ENCODE measurements around the gene TBC1D7. TPM values are rescaled to one million over a fixed set of nuclear protein-coding genes. Genes with fewer than 3 reads are reported as not detected.

TBC1D7 gene
- total RNA-seq, 1 experiment from 2014 or later, result 13.7 TPM

DNA sequence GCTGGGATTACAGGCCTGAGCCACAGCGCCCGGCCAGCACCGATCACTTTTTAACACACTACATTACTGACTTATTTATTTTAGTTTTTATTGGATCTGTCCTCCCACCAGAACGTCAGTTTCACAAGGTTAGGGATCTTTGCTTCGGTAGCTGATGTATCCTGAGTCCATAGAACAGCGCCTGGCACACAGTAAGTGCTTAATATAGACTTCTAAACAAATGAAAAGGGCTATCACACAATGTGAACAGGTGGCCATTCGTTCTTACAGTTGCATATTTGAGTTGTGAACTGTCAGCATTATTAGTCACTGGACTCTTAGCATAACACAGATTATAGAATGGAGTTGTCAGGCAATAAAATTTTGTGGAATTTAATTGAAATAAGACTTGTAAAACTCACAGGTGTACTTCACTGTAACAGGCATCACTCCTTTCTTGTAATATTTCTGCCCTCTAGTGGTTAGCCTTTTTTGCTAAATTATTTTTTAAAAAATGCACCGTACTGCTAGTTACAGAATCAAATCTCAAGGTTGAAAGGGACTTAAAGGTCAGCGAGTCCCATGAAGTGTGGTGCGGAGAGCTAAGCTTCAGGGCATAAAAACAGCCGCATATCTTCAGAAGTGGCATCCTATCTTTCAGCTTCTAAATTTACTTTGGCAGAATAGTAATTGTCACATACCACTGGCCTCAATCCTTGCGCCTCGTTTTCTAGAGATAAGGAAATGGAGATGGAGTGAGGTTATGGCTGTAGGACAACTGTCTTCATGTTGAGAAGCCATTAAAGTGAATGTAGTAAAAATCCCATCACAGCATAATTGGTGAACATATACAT is 3.4 kb upstream of the TBC1D7 start:
- Histone ChIP-seq H3K27me3 (ENCODE audit: insufficient read depth, low read length) (no peaks in the 10 kb centered on the region), H2AFZ (ENCODE audit: low read depth, low read length, poor library complexity, severe bottlenecking) (peak overlapping the region; percentile 84), H4K20me1 (ENCODE audit: insufficient read depth) (no peaks in the 10 kb centered on the region), H3K9me2 (ENCODE audit: insufficient read depth) (no peaks in the 10 kb centered on the region), H3K4me3 (replicated peaks in 1 of 2; ENCODE audit: low read depth in 1 of 2, low read length in 2 of 2) (no peak overlapping the region), H3K79me2 (ENCODE audit: insufficient read depth, low read length) (peaks cover 11% of the 10 kb centered on the region; the same call in 1 of the 2 replicates), H3K27ac (ENCODE audit: low read depth, low read length) (no peak overlapping the region), H3K9ac (ENCODE audit: low read length) (no peak overlapping the region), H3K4me1 (ENCODE audit: control insufficient read depth in 1 of 2, insufficient read depth in 2 of 2, low read length in 2 of 2) (peaks cover 6 to 27% of the 10 kb centered on the region in 2 experiments), H3K36me3 (ENCODE audit: control insufficient read depth in 1 of 2, insufficient read depth in 2 of 2, low read length in 2 of 2) (no peaks in the 10 kb centered on the region), H3K9me3 (ENCODE audit: control insufficient read depth in 1 of 2, insufficient read depth in 1 of 2, low read depth in 1 of 2, low read length in 2 of 2) (no peaks in the 10 kb centered on the region), H3K4me2 (ENCODE audit: low read length) (peak overlapping the region; percentile 35; the same call in 1 of the 2 replicates)
- peak; percentile 19 for DNase-seq (ENCODE audit: low read depth, low spot score)
- no peak for ATAC-seq
- BruUV-seq (replicated peaks), result no TSS peak
- TF ChIP-seq SRF (IDR thresholded peaks at IDR 0.05; ENCODE audit: low read depth), result no peak
- TF ChIP-seq, protein P1, sequence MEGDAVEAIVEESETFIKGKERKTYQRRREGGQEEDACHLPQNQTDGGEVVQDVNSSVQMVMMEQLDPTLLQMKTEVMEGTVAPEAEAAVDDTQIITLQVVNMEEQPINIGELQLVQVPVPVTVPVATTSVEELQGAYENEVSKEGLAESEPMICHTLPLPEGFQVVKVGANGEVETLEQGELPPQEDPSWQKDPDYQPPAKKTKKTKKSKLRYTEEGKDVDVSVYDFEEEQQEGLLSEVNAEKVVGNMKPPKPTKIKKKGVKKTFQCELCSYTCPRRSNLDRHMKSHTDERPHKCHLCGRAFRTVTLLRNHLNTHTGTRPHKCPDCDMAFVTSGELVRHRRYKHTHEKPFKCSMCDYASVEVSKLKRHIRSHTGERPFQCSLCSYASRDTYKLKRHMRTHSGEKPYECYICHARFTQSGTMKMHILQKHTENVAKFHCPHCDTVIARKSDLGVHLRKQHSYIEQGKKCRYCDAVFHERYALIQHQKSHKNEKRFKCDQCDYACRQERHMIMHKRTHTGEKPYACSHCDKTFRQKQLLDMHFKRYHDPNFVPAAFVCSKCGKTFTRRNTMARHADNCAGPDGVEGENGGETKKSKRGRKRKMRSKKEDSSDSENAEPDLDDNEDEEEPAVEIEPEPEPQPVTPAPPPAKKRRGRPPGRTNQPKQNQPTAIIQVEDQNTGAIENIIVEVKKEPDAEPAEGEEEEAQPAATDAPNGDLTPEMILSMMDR (IDR thresholded peaks at IDR 0.05 in 2 of 3, conservative IDR thresholded peaks at IDR 0.05 in 1 of 3; ENCODE audit: borderline replicate concordance in 1 of 3, insufficient read depth in 1 of 3, low read depth in 2 of 3, low read length in 2 of 3), result peak; percentile 56 to 71 (median 62); a peak in 5 of 6 replicates
- TF ChIP-seq FOSL1 (IDR thresholded peaks at IDR 0.05; ENCODE audit: low read depth), result no peak
- TF ChIP-seq, protein P2, sequence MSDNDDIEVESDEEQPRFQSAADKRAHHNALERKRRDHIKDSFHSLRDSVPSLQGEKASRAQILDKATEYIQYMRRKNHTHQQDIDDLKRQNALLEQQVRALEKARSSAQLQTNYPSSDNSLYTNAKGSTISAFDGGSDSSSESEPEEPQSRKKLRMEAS (IDR thresholded peaks at IDR 0.05), result no peak
- peak; percentile 73 for TF ChIP-seq RAD21 (IDR thresholded peaks at IDR 0.05; ENCODE audit: low read depth)
- TF ChIP-seq CEBPB (IDR thresholded peaks at IDR 0.05; ENCODE audit: low read depth), result no peak
- CTCF ChIA-PET, result interaction anchor here (1.2 to 1.6 kb wide), 3 partner anchors 240 to 420 kb away, joined by 3 to 7 read pairs (median 5); partner anchors contain the start of gene SIRT5
- RAD21 ChIA-PET (ENCODE audit: low non-redundant PET in 1 of 2, low total read pairs in 2 of 2, uncharacterized antibody in 2 of 2, unreplicated experiment in 2 of 2), result interaction anchor here in 1 of 2 experiments (0.6 kb wide), 1 partner anchor 440 kb away, joined by 3 read pairs; no protein-coding TSS in a partner anchor
- intact Hi-C loops (cut with micrococcal nuclease), result loop anchor here (1.0 to 2.0 kb wide), 2 partner anchors 137 to 420 kb away; no protein-coding TSS in a partner anchor
- POLR2A ChIA-PET, result interaction anchor here (1.1 kb wide), 1 partner anchor 243 kb away, joined by 3 read pairs; the partner anchor contains the start of gene SIRT5

Measured in HCT116 (cell line).